Psoas muscle (tissue), 8 donors: Measurements from ENCODE around the gene PARP1. TPM values are rescaled to one million over a fixed set of nuclear protein-coding genes. Genes with fewer than 3 reads are reported as not detected.

Experiments
- ATAC-seq, 4 donors: fragments of 200-7000 bp; cut with Tn5 transposase; one replicate each; pipeline ENCODE4 v1.9.1; 2020; ENCODE audit warnings: moderate library complexity in 3 of 4, mild to moderate bottlenecking in 2 of 4
- DNase-seq, 2 donors: peaks; one replicate each; pipeline ENCODE4 v3.0.0-alpha.2; 2020
- H3K27ac ChIP-seq: fragments of 200-600 bp; one replicate; pipeline ENCODE4 v1.8.0; 2022
- H3K27me3 ChIP-seq, 3 donors: fragments of 200-600 bp in 1 of 3; one replicate each; pipeline versions ENCODE4 v1.6.1 to v1.8.0; 2013 to 2022; ENCODE audit warnings: low read length in 2 of 3, mild to moderate bottlenecking in 2 of 3, moderate library complexity in 1 of 3; ENCODE audit not compliant: insufficient read depth in 3 of 3
- H3K36me3 ChIP-seq, 2 donors: fragments of 200-600 bp in 1 of 2; one replicate each; pipeline versions ENCODE4 v1.6.1 to v1.8.0; 2013 to 2022; ENCODE audit warnings: low read depth in 1 of 2, mild to moderate bottlenecking in 1 of 2, moderate library complexity in 1 of 2; ENCODE audit not compliant: insufficient read depth in 1 of 2
- H3K4me1 ChIP-seq: fragments of 200-600 bp; one replicate; pipeline ENCODE4 v1.8.0; 2022
- H3K4me3 ChIP-seq: fragments of 200-600 bp; one replicate; pipeline ENCODE4 v1.8.0; 2022; ENCODE audit warnings: mild to moderate bottlenecking
- H3K9me3 ChIP-seq: fragments of 200-600 bp; one replicate; pipeline ENCODE4 v1.8.0; 2022
- CTCF ChIP-seq: fragments of 200-600 bp; IDR thresholded peaks from one replicate; pipeline ENCODE4 v1.8.0; 2022; ENCODE audit warnings: antibody characterized with exemption
- WGBS, 3 donors: extraction: QIAGEN DNeasy Blood & Tissue Kit; methylation state at CpG; one replicate each; pipeline versions ENCODE4 v1.1.6 to v1.1.7; 2013; 5-methylcytosine and 5-hydroxymethylcytosine counted together
- intact Hi-C, 2 donors: fragments of 100-400 bp; cut with DNase I; formaldehyde crosslinking; loops; one replicate each; pipeline versions ENCODE4 v1.11.0 to v1.14.2; 2022
- polyA plus RNA-seq, 3 donors: library from polyadenylated mRNA; stranded (reverse); fragments of 200-250 nt; gene quantifications; one replicate each; pipeline ENCODE4 v1.2.3, GENCODE V29; 2013
- total RNA-seq, 4 donors: library from RNA; stranded (reverse); fragmentation: NEBNext Ultra II Directional in 2 of 4; extraction: Animal tissue kit (Norgen Biotek cat#: 25700) in 2 of 4; gene quantifications; one replicate each; pipeline versions ENCODE4 v1.2.1 to v1.2.4, GENCODE V29; 2021 to 2023
- donor health status: healthy with polysubstance abuse.
- donor health status: DM: no; HTN: no; CAD: no; lungs with moderate emphysema.
- donor health status: Bipolar disorder and iron deficiency.
- donor health status: healthy.
- donor health status: DM: yes; HTN: yes; CAD: no.
- donor health status: DM: no; HTN: no; CAD: no.
- donor health status: DM: no; HTN: no; CAD: no.
- donor health status: DM: yes; HTN: yes; CAD: no.

PARP1 gene
- total and polyA plus RNA-seq, 7 donors = 23.8 to 85.8 (median 54.7) TPM

- H3K27me3 ChIP-seq = no peaks in the 10 kb centered on the region
- DNase-seq (no peak), ATAC-seq (no peak)
- H3K4me3 ChIP-seq = no peak overlapping the region
- intact Hi-C loops = no loop called here
- H3K36me3 ChIP-seq = no peaks in the 10 kb centered on the region
- WGBS, 3 donors = 86% methylated on average over 3 of the region's 3 CpGs
- no peak for TF ChIP-seq CTCF
- H3K27ac ChIP-seq = no peak overlapping the region
- no peaks in the 10 kb centered on the region for H3K9me3 ChIP-seq
- H3K4me1 ChIP-seq = peaks cover 10% of the 10 kb centered on the region
Measured at GRCh38 chr1:226351709-226352108, 56.2 kb downstream of the PARP1 start.

GRCh38 chr1:226350519-226350865, 57.4 kb downstream of the PARP1 start:
- intact Hi-C loops = no loop called here
- no peak for DNase-seq
- no peaks in the 10 kb centered on the region for H3K27me3 ChIP-seq

GRCh38 chr1:226349801-226350518, 57.9 kb downstream of the PARP1 start:
- intact Hi-C loops = loop anchor here in 1 of 2 donors (10.0 kb wide), 1 partner anchor 95 kb away; no protein-coding TSS in a partner anchor
- no peak overlapping the region for H3K4me3 ChIP-seq
- no peak for TF ChIP-seq CTCF
- no peak overlapping the region for H3K27ac ChIP-seq
- no peaks in the 10 kb centered on the region for H3K4me1 ChIP-seq
- DNase-seq (no peak), ATAC-seq (no peak)
- 58 to 60% (median 60%) methylated on average over 18 of the region's 18 CpGs for WGBS, 3 donors
- H3K27me3 ChIP-seq = no peaks in the 10 kb centered on the region
- H3K9me3 ChIP-seq = no peaks in the 10 kb centered on the region
- H3K36me3 ChIP-seq = no peaks in the 10 kb centered on the region

More at GRCh38 chr1:226350519-226350865, 57.4 kb downstream of the PARP1 start:
- 57 to 62% (median 58%) methylated on average over 9 of the region's 9 CpGs for WGBS, 3 donors
- Histone ChIP-seq H3K9me3 (no peaks in the 10 kb centered on the region), H3K4me1 (no peaks in the 10 kb centered on the region), H3K27ac (no peak overlapping the region), H3K36me3 (no peaks in the 10 kb centered on the region), H3K4me3 (no peak overlapping the region)
- no peak for ATAC-seq
- TF ChIP-seq CTCF = no peak

- TF ChIP-seq CTCF = no peak
- Histone ChIP-seq H3K4me1 (no peaks in the 10 kb centered on the region), H3K27me3 (no peaks in the 10 kb centered on the region), H3K27ac (no peak overlapping the region), H3K36me3 (no peaks in the 10 kb centered on the region), H3K4me3 (no peak overlapping the region), H3K9me3 (no peaks in the 10 kb centered on the region)
- no peak for ATAC-seq
- WGBS, 3 donors = 89 to 93% (median 89%) methylated on average over 11 of the region's 11 CpGs
- intact Hi-C loops = loop anchor here in 1 of 2 donors (10.0 kb wide), 1 partner anchor 94 kb away; no protein-coding TSS in a partner anchor
- DNase-seq = no peak
Measured at GRCh38 chr1:226349081-226349480, 58.8 kb downstream of the PARP1 start.
